Vagina (tissue), 2 donors: ENCODE measurements around the gene DYSF. TPM values are rescaled to one million over a fixed set of nuclear protein-coding genes. Genes with fewer than 3 reads are reported as not detected.

Experiments used
- DNase-seq, 2 donors: peaks; one replicate each; pipeline ENCODE4 v3.0.0-alpha.2; 2017; ENCODE audit errors: extremely low spot score in 2 of 2
- H3K27ac ChIP-seq: fragments of 200-600 bp; sonication (generic); one replicate; pipeline ENCODE4 v1.5.1; 2019
- H3K27me3 ChIP-seq: fragments of 200-600 bp; sonication (generic); one replicate; pipeline ENCODE4 v1.5.1; 2019
- H3K36me3 ChIP-seq, 2 donors: fragments of 200-600 bp; sonication (generic); one replicate each; pipeline ENCODE4 v1.5.1; 2017 to 2019
- H3K4me1 ChIP-seq: fragments of 200-600 bp; sonication (generic); one replicate; pipeline ENCODE4 v1.5.1; 2019
- H3K4me3 ChIP-seq, 2 donors: fragments of 200-600 bp; sonication (generic); 1 replicate in 1 of 2; 2 replicates in 1 of 2; pipeline ENCODE4 v1.5.1; 2016 to 2019
- H3K9me3 ChIP-seq: fragments of 200-600 bp; sonication (generic); one replicate; pipeline ENCODE4 v1.5.1; 2019
- POLR2A ChIP-seq, 2 donors: fragments of 450-650 bp; IDR thresholded peaks; one replicate each; pipeline ENCODE4 v1.6.1; 2017; ENCODE audit warnings: antibody characterized with exemption in 2 of 2, mild to moderate bottlenecking in 2 of 2, moderate library complexity in 2 of 2
- POLR2AphosphoS5 ChIP-seq, 2 donors: sonication (generic); formaldehyde crosslinking; IDR thresholded peaks; one replicate each; pipeline ENCODE4 v1.9.0; 2017; ENCODE audit warnings: antibody characterized with exemption in 2 of 2, mild to moderate bottlenecking in 2 of 2, low read depth in 1 of 2; ENCODE audit not compliant: insufficient read depth in 1 of 2
- intact Hi-C: fragments of 100-400 bp; cut with DNase I; formaldehyde crosslinking; loops from one replicate; pipeline ENCODE4 v1.15.1; 2023
- total RNA-seq: library from RNA; depleted of rRNA; stranded (reverse); fragments of >200 nt; gene quantifications from one replicate; pipeline ENCODE4 v1.2.3, GENCODE V29; 2016
- TF ChIP-seq, protein P1 (sequence below), 3 experiments: fragments of 450-650 bp in 2 of 3; fragments of 200-600 bp in 1 of 3; sonication (generic) in 1 of 3; IDR thresholded peaks; one replicate each; pipeline ENCODE4 v1.5.1; 2017 to 2019; ENCODE audit warnings: antibody characterized with exemption in 3 of 3, mild to moderate bottlenecking in 2 of 3, moderate library complexity in 2 of 3

Gene DYSF
- total RNA-seq, 1 donor from 2014 or later: 10.1 TPM

DNA sequence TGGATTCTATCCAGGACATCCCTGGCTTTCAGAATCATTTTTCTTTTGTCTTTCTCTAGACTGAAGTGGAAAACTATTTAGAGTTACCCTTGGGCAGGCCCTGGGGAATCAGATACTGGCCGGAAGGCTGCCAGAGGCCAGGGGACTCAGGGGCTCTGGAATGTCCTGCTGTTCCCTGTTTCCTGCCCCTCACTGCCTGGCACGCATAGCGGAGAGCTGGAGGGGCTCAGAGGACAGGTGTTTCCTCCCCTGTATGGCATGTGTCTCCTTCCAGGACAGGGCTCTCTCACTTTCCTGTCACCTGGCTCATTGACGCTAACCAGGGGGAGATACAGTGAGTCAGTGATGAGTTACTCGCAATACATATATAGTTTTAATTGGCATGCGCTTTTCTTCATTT is 38.8 kb downstream of the DYSF start:
- Histone ChIP-seq H3K4me1 (no peaks in the 10 kb centered on the region), H3K36me3 (no peaks in the 10 kb centered on the region), H3K27me3 (no peaks in the 10 kb centered on the region), H3K27ac (no peak overlapping the region), H3K9me3 (no peaks in the 10 kb centered on the region), H3K4me3 (no peak overlapping the region)
- no peak for DNase-seq
- intact Hi-C loops: no loop called here
- TF ChIP-seq, protein P1, sequence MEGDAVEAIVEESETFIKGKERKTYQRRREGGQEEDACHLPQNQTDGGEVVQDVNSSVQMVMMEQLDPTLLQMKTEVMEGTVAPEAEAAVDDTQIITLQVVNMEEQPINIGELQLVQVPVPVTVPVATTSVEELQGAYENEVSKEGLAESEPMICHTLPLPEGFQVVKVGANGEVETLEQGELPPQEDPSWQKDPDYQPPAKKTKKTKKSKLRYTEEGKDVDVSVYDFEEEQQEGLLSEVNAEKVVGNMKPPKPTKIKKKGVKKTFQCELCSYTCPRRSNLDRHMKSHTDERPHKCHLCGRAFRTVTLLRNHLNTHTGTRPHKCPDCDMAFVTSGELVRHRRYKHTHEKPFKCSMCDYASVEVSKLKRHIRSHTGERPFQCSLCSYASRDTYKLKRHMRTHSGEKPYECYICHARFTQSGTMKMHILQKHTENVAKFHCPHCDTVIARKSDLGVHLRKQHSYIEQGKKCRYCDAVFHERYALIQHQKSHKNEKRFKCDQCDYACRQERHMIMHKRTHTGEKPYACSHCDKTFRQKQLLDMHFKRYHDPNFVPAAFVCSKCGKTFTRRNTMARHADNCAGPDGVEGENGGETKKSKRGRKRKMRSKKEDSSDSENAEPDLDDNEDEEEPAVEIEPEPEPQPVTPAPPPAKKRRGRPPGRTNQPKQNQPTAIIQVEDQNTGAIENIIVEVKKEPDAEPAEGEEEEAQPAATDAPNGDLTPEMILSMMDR (IDR thresholded peaks at IDR 0.05): no peak
- TF ChIP-seq POLR2AphosphoS5 (IDR thresholded peaks at IDR 0.05; ENCODE audit: insufficient read depth in 1 of 2, low read depth in 1 of 2): peak; percentile 34 to 70

DNA sequence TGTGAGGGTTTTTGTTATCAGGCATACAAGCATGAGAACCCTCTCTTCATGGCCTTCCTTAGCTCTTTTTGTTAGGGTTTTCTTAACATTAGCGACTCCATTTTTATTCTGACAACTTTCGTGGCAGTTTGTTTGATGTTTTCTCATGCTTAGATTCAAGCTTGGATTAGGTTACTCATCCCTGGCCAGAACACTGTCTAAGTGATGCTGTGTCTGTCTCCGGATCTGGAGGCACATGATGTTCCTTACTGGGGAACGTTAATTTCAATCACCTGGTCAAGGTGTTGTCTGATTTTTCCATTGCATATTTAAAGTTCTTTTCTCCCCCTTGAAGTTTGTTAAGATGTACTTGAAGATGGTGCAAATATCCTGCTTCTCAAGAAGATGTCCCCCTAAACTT is 40.7 kb downstream of the DYSF start:
- H3K9me3 ChIP-seq: no peaks in the 10 kb centered on the region
- no peaks in the 10 kb centered on the region for H3K36me3 ChIP-seq
- TF ChIP-seq, protein P1 (IDR thresholded peaks at IDR 0.05): no peak
- no peak for TF ChIP-seq POLR2AphosphoS5 (IDR thresholded peaks at IDR 0.05; ENCODE audit: insufficient read depth in 1 of 2, low read depth in 1 of 2)
- no peak for TF ChIP-seq POLR2A (IDR thresholded peaks at IDR 0.05)
- no peak overlapping the region for H3K4me3 ChIP-seq
- no peak overlapping the region for H3K27ac ChIP-seq
- intact Hi-C loops: no loop called here
- H3K27me3 ChIP-seq: no peaks in the 10 kb centered on the region
- DNase-seq: no peak
- no peaks in the 10 kb centered on the region for H3K4me1 ChIP-seq

DNA sequence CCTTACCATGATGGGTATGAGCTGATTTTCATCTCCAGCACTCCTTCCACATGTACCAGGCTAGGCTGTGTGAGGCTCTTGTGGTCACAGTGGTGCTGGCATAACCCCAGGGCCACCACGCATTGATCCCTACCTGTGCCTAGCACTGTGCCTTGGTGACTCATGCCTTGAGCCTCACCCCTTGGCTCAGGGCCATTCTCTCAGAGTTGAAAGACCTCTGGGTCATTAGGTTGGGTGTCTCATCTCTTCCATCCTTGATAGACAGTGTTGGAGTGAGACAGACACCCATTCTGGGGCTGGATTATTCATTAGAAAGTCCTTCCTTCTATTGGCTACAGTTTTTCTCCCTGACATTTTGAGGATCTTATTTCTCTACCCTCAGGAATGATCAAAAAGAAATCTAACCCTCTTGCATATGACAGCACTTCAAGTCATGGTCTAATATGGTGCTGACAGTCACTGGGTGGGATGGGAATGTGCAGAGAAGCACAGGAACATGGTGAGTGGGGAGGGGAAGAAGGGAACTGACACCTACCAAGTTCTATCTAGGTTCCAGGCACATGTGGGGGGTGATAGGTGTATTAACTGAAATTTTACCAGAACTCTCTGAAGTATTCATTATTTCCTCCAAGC is 41.3 kb downstream of the DYSF start:
- intact Hi-C loops: no loop called here
- H3K9me3 ChIP-seq: no peaks in the 10 kb centered on the region
- no peak for DNase-seq
- no peak overlapping the region for H3K4me3 ChIP-seq
- H3K27me3 ChIP-seq: no peaks in the 10 kb centered on the region
- H3K4me1 ChIP-seq: peaks cover 2% of the 10 kb centered on the region
- no peak overlapping the region for H3K27ac ChIP-seq
- no peaks in the 10 kb centered on the region for H3K36me3 ChIP-seq
- TF ChIP-seq POLR2A (IDR thresholded peaks at IDR 0.05): no peak
- TF ChIP-seq, protein P1 (IDR thresholded peaks at IDR 0.05): no peak
- TF ChIP-seq POLR2AphosphoS5 (IDR thresholded peaks at IDR 0.05; ENCODE audit: insufficient read depth in 1 of 2, low read depth in 1 of 2): no peak

DNA sequence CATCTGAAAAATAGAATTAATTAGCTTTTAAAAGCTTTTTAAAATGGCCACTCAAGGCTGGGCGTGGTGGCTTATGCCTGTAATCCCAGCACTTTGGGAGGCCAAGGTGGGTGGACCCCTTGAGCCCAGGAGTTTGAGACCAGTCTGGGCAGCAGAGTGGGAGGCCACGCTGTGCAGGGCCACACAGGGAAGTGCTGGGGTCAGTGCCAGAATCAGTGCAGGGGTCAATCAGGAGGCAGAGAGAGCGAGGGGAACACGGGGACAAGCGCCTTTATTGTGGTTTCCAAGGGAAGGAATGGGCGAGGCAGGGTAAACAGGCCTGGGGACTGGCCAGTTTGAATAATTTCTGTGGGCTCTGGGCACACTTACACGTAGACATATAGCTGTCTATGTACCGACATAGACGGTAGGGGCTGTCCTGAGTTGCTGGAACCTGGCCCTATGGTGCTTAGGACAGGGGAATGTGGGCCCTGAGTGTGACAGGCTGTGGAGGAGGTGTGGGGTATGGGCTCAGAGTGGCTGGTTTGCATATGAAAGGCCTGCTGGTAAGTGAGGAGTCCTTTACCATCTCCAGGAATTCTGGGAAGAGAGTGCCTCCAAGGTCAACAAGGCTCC is 42.9 kb downstream of the DYSF start:
- Histone ChIP-seq H3K36me3 (no peaks in the 10 kb centered on the region), H3K27ac (no peak overlapping the region)
- DNase-seq: no peak

More for the DNA sequence above, 42.9 kb downstream of the DYSF start:
- H3K27me3 ChIP-seq: no peaks in the 10 kb centered on the region
- peaks cover 8% of the 10 kb centered on the region for H3K4me1 ChIP-seq
- TF ChIP-seq POLR2A (IDR thresholded peaks at IDR 0.05) (no peak), POLR2AphosphoS5 (IDR thresholded peaks at IDR 0.05; ENCODE audit: insufficient read depth in 1 of 2, low read depth in 1 of 2) (no peak)
- TF ChIP-seq, protein P1 (IDR thresholded peaks at IDR 0.05): no peak
- no peaks in the 10 kb centered on the region for H3K9me3 ChIP-seq
- intact Hi-C loops: no loop called here
- no peak overlapping the region for H3K4me3 ChIP-seq
